Fibroblast of lung (primary cell): ENCODE data around the gene AMFR. TPM values are rescaled to one million over a fixed set of nuclear protein-coding genes. Genes with fewer than 3 reads are reported as not detected.

Source experiments
- DNase-seq, 2 donors: peaks; one replicate each; pipeline versions ENCODE4 v3.0.0 to v3.0.0-alpha.2; 2010; ENCODE audit warnings: low read depth in 2 of 2
- H2AFZ ChIP-seq: 2 replicates; pipeline ENCODE4 v1.5.1; 2012; ENCODE audit warnings: low read length, control low read depth, inconsistent platforms
- H3K27ac ChIP-seq: 2 replicates; pipeline ENCODE4 v1.5.1; 2011; ENCODE audit warnings: low read length, control low read depth; ENCODE audit not compliant: insufficient read depth
- H3K27me3 ChIP-seq: 2 replicates; pipeline ENCODE4 v1.5.1; 2011; ENCODE audit warnings: mild to moderate bottlenecking, low read length; ENCODE audit not compliant: control insufficient read depth, insufficient read depth
- H3K36me3 ChIP-seq: 2 replicates; pipeline ENCODE4 v1.5.1; 2011; ENCODE audit warnings: low read length; ENCODE audit not compliant: control insufficient read depth, insufficient read depth
- H3K4me1 ChIP-seq: 2 replicates; pipeline ENCODE4 v1.5.1; 2011; ENCODE audit warnings: low read length; ENCODE audit not compliant: control insufficient read depth, insufficient read depth; ENCODE audit errors: extremely low read depth
- H3K4me2 ChIP-seq: 2 replicates; pipeline ENCODE4 v1.5.1; 2011; ENCODE audit warnings: low read length, control low read depth; ENCODE audit not compliant: insufficient read depth; ENCODE audit errors: extremely low read depth
- H3K4me3 ChIP-seq, 4 experiments: fragments of 200-600 bp in 1 of 4; sonication (generic) in 1 of 4; replicated peaks in 1 of 4; 2 replicates each; pipeline ENCODE4 v1.5.1; 2011 to 2016; ENCODE audit warnings: low read length in 4 of 4, low read depth in 3 of 4, mild to moderate bottlenecking in 3 of 4, control low read depth in 2 of 4, inconsistent platforms in 1 of 4, mixed read lengths in 1 of 4; ENCODE audit not compliant: insufficient read depth in 1 of 4; ENCODE audit errors: control extremely low read depth in 1 of 4
- H3K79me2 ChIP-seq: 2 replicates; pipeline ENCODE4 v1.5.1; 2012; ENCODE audit warnings: mild to moderate bottlenecking, low read length, inconsistent platforms; ENCODE audit not compliant: control insufficient read depth, insufficient read depth
- H3K9ac ChIP-seq: 2 replicates; pipeline ENCODE4 v1.5.1; 2011; ENCODE audit warnings: mild to moderate bottlenecking, low read length, control low read depth; ENCODE audit not compliant: insufficient read depth
- H3K9me3 ChIP-seq: 2 replicates; pipeline ENCODE4 v1.5.1; 2012; ENCODE audit warnings: low read depth, low read length; ENCODE audit not compliant: control insufficient read depth, insufficient read depth
- H4K20me1 ChIP-seq: 2 replicates; pipeline ENCODE4 v1.5.1; 2011; ENCODE audit warnings: low read length; ENCODE audit not compliant: control insufficient read depth, insufficient read depth; ENCODE audit errors: extremely low read depth
- EZH2 ChIP-seq: IDR thresholded peaks from 2 replicates; pipeline ENCODE4 v1.5.1; 2012; ENCODE audit warnings: low read length, control low read depth, mild to moderate bottlenecking; ENCODE audit errors: missing control alignments
- polyA plus RNA-seq, 2 donors: library from polyadenylated mRNA; depleted of rRNA in 1 of 2; stranded (reverse) in 1 of 2; unstranded in 1 of 2; fragments of >200 nt; gene quantifications; 2 replicates each; pipeline ENCODE4 v1.2.1, GENCODE V29; 2011 to 2012; ENCODE audit warnings: missing spikeins in 1 of 2
- total RNA-seq: library from RNA; depleted of rRNA; stranded (reverse); fragments of >200 nt; gene quantifications from 2 replicates; pipeline ENCODE4 v1.2.1, GENCODE V29; 2014
- TF ChIP-seq, protein P1 (sequence below), 2 donors: IDR thresholded peaks in 1 of 2; conservative IDR thresholded peaks in 1 of 2; 1 replicate in 1 of 2; 2 replicates in 1 of 2; pipeline ENCODE4 v1.5.1; 2011 to 2012; ENCODE audit warnings: low read length in 2 of 2, control low read depth in 1 of 2, inconsistent platforms in 1 of 2, low read depth in 1 of 2, mild to moderate bottlenecking in 1 of 2

Gene AMFR
- total and polyA plus RNA-seq, 2 donors (not counting 1 experiment from before 2014, with no cell fraction given), result 75.9 to 413 TPM

DNA sequence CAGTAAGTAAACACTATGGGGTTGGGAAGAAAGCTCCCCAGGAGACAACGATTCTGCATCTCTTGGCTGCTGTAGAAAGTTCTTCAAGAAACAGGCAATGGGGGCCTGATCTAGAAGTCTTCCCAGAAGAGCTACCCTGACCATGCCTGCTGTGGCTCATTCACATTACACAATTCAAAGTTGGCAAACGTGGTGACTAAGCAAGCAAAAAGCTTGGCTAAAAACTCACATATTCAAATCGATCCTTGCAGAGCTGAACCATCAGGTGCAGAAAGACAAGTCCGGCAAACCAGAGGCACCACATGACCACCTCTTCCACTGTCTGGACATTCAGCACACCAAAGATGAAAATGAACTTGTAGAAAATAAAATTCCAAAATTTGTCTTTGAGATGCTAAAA, 16.1 kb downstream of the AMFR start:
- H3K36me3 ChIP-seq, result peaks cover 7% of the 10 kb centered on the region
- peak; percentile 24 to 46 for DNase-seq

DNA sequence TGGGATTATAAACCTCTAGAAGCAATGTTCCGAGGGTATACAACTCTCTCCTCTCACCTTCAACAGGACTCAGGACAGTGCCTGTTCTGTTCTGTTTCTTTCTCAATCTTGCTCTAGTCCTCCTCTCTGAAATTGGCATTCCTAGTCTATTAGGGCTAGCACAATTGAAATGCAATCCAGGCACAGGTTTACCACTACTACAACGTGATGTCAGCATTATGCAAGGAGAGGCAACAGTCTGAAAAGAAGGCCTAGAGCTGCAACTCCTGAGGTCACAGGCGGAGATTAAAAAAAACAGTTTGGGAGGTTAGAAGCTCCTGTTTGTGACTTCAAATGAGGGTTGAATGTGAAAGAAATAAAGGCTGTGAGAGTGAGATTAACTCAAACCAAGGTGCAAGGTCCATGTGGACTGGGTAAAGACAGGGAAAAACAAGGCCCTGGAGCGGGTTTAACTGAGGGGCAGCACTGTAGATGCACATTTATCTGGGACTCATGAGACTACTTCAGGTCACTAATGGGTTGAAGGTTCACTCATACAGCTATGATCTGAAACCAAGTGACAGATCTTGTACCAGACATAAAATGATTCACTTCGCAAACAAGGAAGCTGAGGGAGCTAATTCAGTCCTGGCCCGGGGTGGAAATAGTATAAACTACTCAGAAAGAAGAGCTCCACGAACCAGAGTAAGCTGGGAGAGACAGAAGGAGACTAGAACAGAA, 16.8 kb downstream of the AMFR start:
- Histone ChIP-seq H3K9me3 (no peaks in the 10 kb centered on the region), H3K9ac (no peak overlapping the region), H4K20me1 (no peaks in the 10 kb centered on the region), H3K4me3 (no peak overlapping the region), H3K27ac (no peak overlapping the region), H3K4me2 (no peak overlapping the region), H3K36me3 (peaks cover 7% of the 10 kb centered on the region), H3K4me1 (no peaks in the 10 kb centered on the region), H3K79me2 (no peaks in the 10 kb centered on the region), H2AFZ (no peak overlapping the region), H3K27me3 (no peaks in the 10 kb centered on the region)
- TF ChIP-seq, protein P1, sequence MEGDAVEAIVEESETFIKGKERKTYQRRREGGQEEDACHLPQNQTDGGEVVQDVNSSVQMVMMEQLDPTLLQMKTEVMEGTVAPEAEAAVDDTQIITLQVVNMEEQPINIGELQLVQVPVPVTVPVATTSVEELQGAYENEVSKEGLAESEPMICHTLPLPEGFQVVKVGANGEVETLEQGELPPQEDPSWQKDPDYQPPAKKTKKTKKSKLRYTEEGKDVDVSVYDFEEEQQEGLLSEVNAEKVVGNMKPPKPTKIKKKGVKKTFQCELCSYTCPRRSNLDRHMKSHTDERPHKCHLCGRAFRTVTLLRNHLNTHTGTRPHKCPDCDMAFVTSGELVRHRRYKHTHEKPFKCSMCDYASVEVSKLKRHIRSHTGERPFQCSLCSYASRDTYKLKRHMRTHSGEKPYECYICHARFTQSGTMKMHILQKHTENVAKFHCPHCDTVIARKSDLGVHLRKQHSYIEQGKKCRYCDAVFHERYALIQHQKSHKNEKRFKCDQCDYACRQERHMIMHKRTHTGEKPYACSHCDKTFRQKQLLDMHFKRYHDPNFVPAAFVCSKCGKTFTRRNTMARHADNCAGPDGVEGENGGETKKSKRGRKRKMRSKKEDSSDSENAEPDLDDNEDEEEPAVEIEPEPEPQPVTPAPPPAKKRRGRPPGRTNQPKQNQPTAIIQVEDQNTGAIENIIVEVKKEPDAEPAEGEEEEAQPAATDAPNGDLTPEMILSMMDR (conservative IDR thresholded peaks at IDR 0.05 in 1 of 2, IDR thresholded peaks at IDR 0.05 in 1 of 2; ENCODE audit: low read depth in 1 of 2, low read length in 2 of 2), result no peak
- no peak for TF ChIP-seq EZH2
- DNase-seq, result no peak

More for the DNA sequence above, 16.1 kb downstream of the AMFR start:
- no peak overlapping the region for H3K9ac ChIP-seq
- H3K9me3 ChIP-seq, result no peaks in the 10 kb centered on the region
- H4K20me1 ChIP-seq, result no peaks in the 10 kb centered on the region
- H3K27me3 ChIP-seq, result no peaks in the 10 kb centered on the region
- H3K27ac ChIP-seq, result no peak overlapping the region
- no peaks in the 10 kb centered on the region for H3K4me1 ChIP-seq
- H2AFZ ChIP-seq, result no peak overlapping the region
- TF ChIP-seq, protein P1 (conservative IDR thresholded peaks at IDR 0.05 in 1 of 2, IDR thresholded peaks at IDR 0.05 in 1 of 2; ENCODE audit: low read depth in 1 of 2, low read length in 2 of 2), result no peak
- TF ChIP-seq EZH2, result no peak
- no peaks in the 10 kb centered on the region for H3K79me2 ChIP-seq
- no peak overlapping the region for H3K4me3 ChIP-seq
- H3K4me2 ChIP-seq, result no peak overlapping the region

DNA sequence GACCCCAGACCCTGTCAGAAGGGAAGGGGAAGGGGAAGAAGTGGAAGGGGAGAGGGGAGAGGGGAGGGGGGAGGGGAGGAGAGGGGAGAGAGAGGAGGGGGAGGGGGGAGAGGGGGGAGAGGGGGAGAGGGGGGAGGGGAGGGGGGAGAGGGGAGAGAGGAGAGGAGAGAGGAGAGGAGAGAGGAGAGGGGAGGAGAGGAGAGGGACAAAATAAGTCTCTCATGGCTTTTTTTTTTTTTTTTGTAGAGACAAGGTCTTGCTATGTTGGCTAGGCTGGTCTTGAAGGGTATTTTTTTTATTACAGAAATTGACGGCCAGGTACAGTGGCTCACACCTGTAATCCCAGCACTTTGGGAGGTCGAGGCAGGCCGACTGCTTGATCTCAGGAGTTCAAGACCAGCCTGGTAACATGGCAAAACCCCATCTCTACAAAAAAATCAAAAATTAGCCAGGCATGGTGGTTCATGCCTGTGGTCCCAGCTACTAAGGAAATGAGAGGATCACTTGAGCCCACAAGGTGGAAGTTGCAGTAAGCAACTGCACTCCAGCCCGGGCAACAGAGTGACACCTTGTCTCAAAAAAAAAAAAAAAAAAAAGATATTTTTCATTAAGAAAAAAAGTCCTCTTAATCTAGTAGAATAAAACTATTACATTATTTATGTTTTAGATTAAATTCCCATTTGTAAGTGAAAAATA, 19.2 kb downstream of the AMFR start:
- TF ChIP-seq EZH2, result no peak
- TF ChIP-seq, protein P1 (conservative IDR thresholded peaks at IDR 0.05 in 1 of 2, IDR thresholded peaks at IDR 0.05 in 1 of 2; ENCODE audit: low read depth in 1 of 2, low read length in 2 of 2), result no peak
- no peak overlapping the region for H2AFZ ChIP-seq
- H3K79me2 ChIP-seq, result no peaks in the 10 kb centered on the region
- H3K9me3 ChIP-seq, result no peaks in the 10 kb centered on the region
- no peak overlapping the region for H3K27ac ChIP-seq
- DNase-seq, result no peak
- no peak overlapping the region for H3K4me3 ChIP-seq
- H3K9ac ChIP-seq, result no peak overlapping the region
- H4K20me1 ChIP-seq, result no peaks in the 10 kb centered on the region
- peaks cover 17% of the 10 kb centered on the region for H3K36me3 ChIP-seq
- no peaks in the 10 kb centered on the region for H3K4me1 ChIP-seq
- H3K4me2 ChIP-seq, result no peak overlapping the region
- no peaks in the 10 kb centered on the region for H3K27me3 ChIP-seq
